ENCODE results near the gene PLEK2. TPM values are rescaled to one million over a fixed set of nuclear protein-coding genes. Genes with fewer than 3 reads are reported as not detected.

Gene PLEK2
- total RNA-seq, 2 experiments from 2014 or later = 2.6 to 4.1 TPM

DNA sequence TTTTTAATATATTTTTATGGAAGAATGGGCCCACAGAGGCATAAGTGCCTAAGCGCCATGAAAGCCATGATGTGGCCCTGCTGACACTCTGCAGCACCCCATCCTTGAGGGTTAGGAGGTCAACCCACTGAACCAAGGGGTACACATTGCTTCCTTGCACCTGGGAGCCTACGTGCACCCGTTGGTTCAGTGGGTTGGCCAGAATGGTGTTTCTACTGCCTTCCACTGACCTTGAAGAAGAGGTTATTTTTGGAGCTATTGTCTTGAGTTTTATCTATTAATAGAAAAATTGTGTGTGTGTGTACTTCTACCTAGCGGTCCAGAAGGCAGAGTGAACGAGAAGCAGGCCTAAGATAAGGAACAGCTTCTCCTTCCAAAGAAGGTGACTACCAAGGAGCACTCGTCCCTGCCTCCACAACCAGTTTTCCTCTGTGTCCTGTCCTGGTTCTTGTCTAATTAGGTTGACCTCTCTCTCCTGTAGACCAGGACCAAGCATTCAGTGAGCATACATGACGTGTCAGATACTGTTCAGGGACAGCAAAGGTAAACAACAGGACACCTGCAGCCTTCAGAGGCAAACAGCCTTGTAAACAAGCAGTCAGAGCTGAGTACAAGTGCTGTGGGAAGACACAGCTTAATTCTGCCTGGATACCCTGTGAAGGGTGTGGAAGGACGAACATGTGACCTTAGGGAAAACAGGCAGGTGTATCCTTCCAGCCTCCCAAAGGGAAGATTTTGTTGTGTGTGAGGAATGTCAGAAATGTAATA is 30.4 kb upstream of the PLEK2 start:
- POLR2A ChIA-PET = no interaction called here
- CTCF ChIA-PET = interaction anchor here (0.9 to 1.5 kb wide), 3 partner anchors 15 to 165 kb away, joined by 3 to 4 read pairs (median 4); no protein-coding TSS in a partner anchor
- no peaks in the 10 kb centered on the region for H3K36me3 Mint-ChIP-seq
- H3K27ac Mint-ChIP-seq = no peak overlapping the region
- H3K4me1 Mint-ChIP-seq (ENCODE audit: low read depth) = no peaks in the 10 kb centered on the region
- H3K27me3 Mint-ChIP-seq = peaks cover 7% of the 10 kb centered on the region
- H3K9me3 Mint-ChIP-seq = no peaks in the 10 kb centered on the region
- H3K4me3 Mint-ChIP-seq = no peak overlapping the region
- intact Hi-C loops (cut with micrococcal nuclease) = no loop called here
- no peak for DNase-seq

- DNase-seq = no peak
- Mint-ChIP-seq H3K4me1 (ENCODE audit: low read depth) (no peaks in the 10 kb centered on the region), H3K27ac (no peak overlapping the region), H3K4me3 (no peak overlapping the region), H3K9me3 (no peaks in the 10 kb centered on the region), H3K27me3 (peaks cover 7% of the 10 kb centered on the region), H3K36me3 (no peaks in the 10 kb centered on the region)
- intact Hi-C loops (cut with micrococcal nuclease) = no loop called here
- ChIA-PET POLR2A (no interaction called here), CTCF (interaction anchor here (0.9 to 1.4 kb wide), 2 partner anchors 14 to 166 kb away, joined by 3 to 4 read pairs; no protein-coding TSS in a partner anchor)
These were observed 29.7 kb upstream of the PLEK2 start for GRCh38 chr14:67441672-67442071.

GRCh38 chr14:67441256-67441655 is 29.3 kb upstream of the PLEK2 start:
- intact Hi-C loops (cut with micrococcal nuclease) = no loop called here
- no peak overlapping the region for H3K27ac Mint-ChIP-seq
- H3K4me1 Mint-ChIP-seq (ENCODE audit: low read depth) = no peaks in the 10 kb centered on the region
- no peak for DNase-seq
- H3K27me3 Mint-ChIP-seq = peaks cover 7% of the 10 kb centered on the region
- CTCF ChIA-PET = no interaction called here
- no peaks in the 10 kb centered on the region for H3K9me3 Mint-ChIP-seq
- no peaks in the 10 kb centered on the region for H3K36me3 Mint-ChIP-seq
- no peak overlapping the region for H3K4me3 Mint-ChIP-seq
- POLR2A ChIA-PET = no interaction called here

DNA sequence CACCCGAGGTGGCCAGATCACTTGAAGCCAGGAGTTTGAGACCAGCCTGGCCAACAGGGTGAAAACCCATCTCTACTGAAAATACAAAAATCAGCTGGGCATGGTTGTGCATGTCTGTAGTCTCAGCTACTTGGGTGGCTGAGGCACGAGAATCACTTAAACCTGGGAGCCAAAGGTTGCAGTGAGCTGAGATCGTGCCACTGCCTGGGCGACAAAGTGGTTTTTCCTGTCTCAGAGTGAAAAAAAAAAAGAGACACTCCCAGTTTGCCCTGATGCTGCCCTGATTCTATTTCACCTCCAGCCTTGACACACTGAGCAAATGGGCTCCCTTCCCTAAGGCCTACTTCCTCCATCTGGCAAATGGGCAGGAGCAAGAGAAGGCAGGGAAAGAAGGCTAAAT is 28.5 kb upstream of the PLEK2 start:
- Mint-ChIP-seq H3K4me3 (no peak overlapping the region), H3K27me3 (peaks cover 7% of the 10 kb centered on the region), H3K36me3 (no peaks in the 10 kb centered on the region), H3K9me3 (no peaks in the 10 kb centered on the region), H3K27ac (no peak overlapping the region), H3K4me1 (ENCODE audit: low read depth) (no peaks in the 10 kb centered on the region)
- DNase-seq = no peak
- intact Hi-C loops (cut with micrococcal nuclease) = no loop called here
- POLR2A ChIA-PET = no interaction called here
- CTCF ChIA-PET = interaction anchor here (5.3 kb wide), 1 partner anchor 14 kb away, joined by 23 read pairs; no protein-coding TSS in a partner anchor

DNA sequence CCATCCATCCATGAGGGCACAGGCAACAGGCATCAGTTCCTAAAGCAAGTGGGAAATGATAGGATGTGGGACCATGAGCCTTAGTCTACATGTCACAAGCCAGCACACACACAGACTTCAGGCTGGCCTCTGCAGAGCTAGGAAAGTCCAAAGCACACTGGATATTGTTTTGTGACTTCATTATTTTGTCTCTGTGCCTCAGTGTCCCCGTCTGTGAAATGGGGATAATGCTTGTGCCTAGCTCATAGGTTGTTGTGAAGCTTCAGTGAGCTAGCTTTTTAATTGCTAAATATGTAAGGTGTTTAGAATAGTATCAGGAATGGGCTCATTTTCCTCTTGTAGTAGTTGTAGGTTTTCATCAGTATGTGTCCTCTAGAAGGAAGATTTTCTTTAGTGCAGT is 27.0 kb upstream of the PLEK2 start:
- POLR2A ChIA-PET = no interaction called here
- CTCF ChIA-PET = interaction anchor here (1.1 to 5.3 kb wide), 3 partner anchors 12 to 132 kb away, joined by 3 to 23 read pairs (median 7); partner anchors contain the start of gene TMEM229B
- intact Hi-C loops (cut with micrococcal nuclease) = no loop called here

GRCh38 chr14:67436006-67436866 is 24.3 kb upstream of the PLEK2 start:
- CTCF ChIA-PET = interaction anchor here (0.6 to 5.3 kb wide), 3 partner anchors 9 to 283 kb away, joined by 3 to 23 read pairs (median 3); no protein-coding TSS in a partner anchor
- Mint-ChIP-seq H3K4me1 (ENCODE audit: low read depth) (no peaks in the 10 kb centered on the region), H3K9me3 (no peaks in the 10 kb centered on the region), H3K4me3 (no peak overlapping the region), H3K27me3 (no peaks in the 10 kb centered on the region), H3K27ac (no peak overlapping the region), H3K36me3 (no peaks in the 10 kb centered on the region)
- DNase-seq = no peak
- intact Hi-C loops (cut with micrococcal nuclease) = no loop called here
- POLR2A ChIA-PET = no interaction called here

More for the DNA sequence above, 27.0 kb upstream of the PLEK2 start:
- DNase-seq = no peak
- H3K36me3 Mint-ChIP-seq = no peaks in the 10 kb centered on the region
- peaks cover 2% of the 10 kb centered on the region for H3K27me3 Mint-ChIP-seq
- H3K9me3 Mint-ChIP-seq = no peaks in the 10 kb centered on the region
- no peak overlapping the region for H3K27ac Mint-ChIP-seq
- H3K4me1 Mint-ChIP-seq (ENCODE audit: low read depth) = no peaks in the 10 kb centered on the region
- no peak overlapping the region for H3K4me3 Mint-ChIP-seq

DNA sequence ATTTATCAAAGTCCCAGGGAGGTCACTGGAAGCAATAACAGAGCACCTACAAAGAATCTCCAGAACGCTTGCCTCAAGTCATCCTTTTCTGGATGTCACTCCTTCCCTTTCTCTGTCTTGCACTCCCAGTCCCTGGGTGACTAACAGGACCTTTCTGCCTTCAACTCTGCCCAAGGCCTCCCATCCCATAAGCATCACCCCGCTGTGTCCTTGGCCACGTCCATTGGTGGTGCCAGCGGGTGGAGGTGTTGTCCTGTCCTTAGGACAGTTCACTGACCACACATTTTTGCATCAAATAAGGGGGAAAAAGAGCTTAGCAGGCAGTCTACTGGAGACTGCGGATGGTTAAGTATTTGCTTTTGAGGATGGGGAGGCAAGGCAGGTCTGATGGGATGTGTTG is 23.6 kb upstream of the PLEK2 start:
- no peaks in the 10 kb centered on the region for H3K27me3 Mint-ChIP-seq
- H3K4me1 Mint-ChIP-seq (ENCODE audit: low read depth) = no peaks in the 10 kb centered on the region
- H3K9me3 Mint-ChIP-seq = no peaks in the 10 kb centered on the region
- POLR2A ChIA-PET = no interaction called here
- intact Hi-C loops (cut with micrococcal nuclease) = no loop called here
- no peak overlapping the region for H3K27ac Mint-ChIP-seq
- no peak for DNase-seq
- H3K4me3 Mint-ChIP-seq = no peak overlapping the region
- CTCF ChIA-PET = interaction anchor here (0.6 to 5.3 kb wide), 3 partner anchors 9 to 284 kb away, joined by 3 to 23 read pairs (median 3); no protein-coding TSS in a partner anchor
- H3K36me3 Mint-ChIP-seq = no peaks in the 10 kb centered on the region

DNA sequence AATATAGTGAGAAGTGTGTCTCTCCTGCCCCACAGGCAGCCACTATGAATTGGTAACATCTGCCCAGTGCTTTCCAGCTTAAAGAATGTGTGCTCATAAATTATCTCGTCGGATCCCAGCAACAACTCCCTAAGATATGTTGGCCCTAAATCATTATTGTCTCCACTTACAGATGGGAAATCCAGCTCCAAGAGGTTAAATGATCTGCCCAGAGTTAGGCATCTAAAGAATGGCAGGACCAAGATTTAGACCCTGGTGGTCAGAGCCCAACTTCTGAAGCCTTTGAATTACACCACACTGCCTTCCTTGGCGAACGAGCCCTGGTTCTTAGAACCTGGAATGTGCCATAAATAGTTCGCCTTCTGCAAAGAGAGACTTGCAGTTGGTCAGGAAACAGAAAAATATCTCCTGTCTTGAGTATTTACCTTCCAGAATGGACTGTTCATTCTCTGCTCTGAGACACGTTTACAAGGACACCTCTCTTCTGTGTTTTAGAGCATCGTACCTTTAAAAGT is 20.1 kb upstream of the PLEK2 start:
- ChIA-PET CTCF (interaction anchor here (0.7 to 12.9 kb wide), 3 partner anchors 17 to 140 kb away, joined by 3 to 249 read pairs (median 11); no protein-coding TSS in a partner anchor), POLR2A (no interaction called here)
- H3K36me3 Mint-ChIP-seq = no peaks in the 10 kb centered on the region
- H3K27me3 Mint-ChIP-seq = peaks cover 5% of the 10 kb centered on the region
- H3K4me1 Mint-ChIP-seq (ENCODE audit: low read depth) = no peaks in the 10 kb centered on the region
- no peak overlapping the region for H3K4me3 Mint-ChIP-seq
- intact Hi-C loops (cut with micrococcal nuclease) = no loop called here
- no peaks in the 10 kb centered on the region for H3K9me3 Mint-ChIP-seq
- H3K27ac Mint-ChIP-seq = no peak overlapping the region
- no peak for DNase-seq

DNA sequence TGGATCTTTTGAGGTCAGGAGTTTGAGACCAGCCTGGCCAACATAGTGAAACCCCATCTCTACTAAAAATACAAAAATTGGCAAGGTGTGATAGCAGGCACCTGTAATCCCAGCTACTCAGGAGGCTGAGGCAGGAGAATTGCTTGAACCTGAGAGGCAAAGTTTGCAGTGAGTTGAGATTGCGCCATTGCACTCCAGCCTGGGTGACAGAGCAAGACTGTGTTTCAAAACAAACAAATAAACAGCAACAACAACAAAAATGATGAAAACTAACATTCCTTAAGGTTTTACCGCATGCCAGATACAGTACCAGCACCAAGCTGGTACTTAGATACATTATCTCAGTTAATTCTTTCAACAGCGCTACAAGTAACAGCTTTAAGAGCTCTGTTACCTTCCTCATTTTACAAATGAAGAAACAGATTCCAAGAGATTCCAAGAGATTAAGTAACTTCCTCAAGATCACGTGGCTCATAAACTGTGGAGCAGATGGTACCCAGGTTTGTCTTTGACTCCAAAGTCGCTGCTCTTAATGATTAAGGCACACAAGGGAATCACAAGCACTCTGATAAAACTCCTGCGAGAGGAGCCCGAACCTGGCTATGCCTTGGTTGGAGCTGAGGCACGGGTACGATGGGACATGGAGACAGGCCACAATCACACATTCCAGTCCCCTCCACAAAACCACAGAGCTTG is 17.7 kb upstream of the PLEK2 start:
- Mint-ChIP-seq H3K4me1 (ENCODE audit: low read depth) (peaks cover 3% of the 10 kb centered on the region), H3K36me3 (no peaks in the 10 kb centered on the region), H3K9me3 (no peaks in the 10 kb centered on the region), H3K4me3 (no peak overlapping the region), H3K27ac (no peak overlapping the region), H3K27me3 (peaks cover 15% of the 10 kb centered on the region)
- intact Hi-C loops (cut with micrococcal nuclease) = loop anchor here (5.0 kb wide), 1 partner anchor 273 kb away; the partner anchor contains the start of gene RDH12
- DNase-seq = no peak
- ChIA-PET POLR2A (no interaction called here), CTCF (interaction anchor here (0.6 to 12.9 kb wide), 12 partner anchors 10 to 275 kb away, joined by 3 to 249 read pairs (median 8); no protein-coding TSS in a partner anchor)

DNA sequence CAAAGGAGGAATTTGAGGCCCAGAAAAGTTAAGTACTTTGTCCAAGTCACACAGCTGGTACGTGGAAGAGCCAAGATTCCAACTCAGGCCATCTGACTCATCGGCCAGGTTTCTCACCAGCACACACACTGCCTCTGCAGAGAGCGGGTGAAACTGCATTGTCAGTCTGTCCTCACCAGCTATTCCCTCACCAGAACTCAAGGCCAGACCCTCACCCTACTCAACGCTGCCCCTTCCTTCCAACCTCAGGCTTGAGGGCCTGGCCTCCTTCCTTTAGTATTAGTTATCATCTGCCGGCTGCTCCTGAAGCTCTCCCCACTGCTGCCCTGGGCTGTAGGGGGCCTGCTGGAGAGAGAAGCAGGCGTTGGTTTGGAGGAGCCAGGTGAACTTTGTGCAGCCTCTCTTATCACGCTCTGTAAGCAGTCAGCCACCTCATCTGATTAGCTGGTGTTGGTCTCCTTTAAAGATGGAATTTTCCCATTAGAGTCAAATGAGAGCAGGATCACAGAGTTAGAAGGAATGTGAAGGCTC is 16.6 kb upstream of the PLEK2 start:
- DNase-seq = no peak
- Mint-ChIP-seq H3K36me3 (no peaks in the 10 kb centered on the region), H3K27ac (no peak overlapping the region), H3K9me3 (no peaks in the 10 kb centered on the region), H3K4me3 (no peak overlapping the region), H3K4me1 (ENCODE audit: low read depth) (peaks cover 3% of the 10 kb centered on the region), H3K27me3 (peaks cover 18% of the 10 kb centered on the region)
- intact Hi-C loops (cut with micrococcal nuclease) = loop anchor here (5.0 kb wide), 1 partner anchor 274 kb away; the partner anchor contains the start of gene RDH12
- ChIA-PET CTCF (interaction anchor here (0.8 to 12.9 kb wide), 23 partner anchors 9 to 1070 kb away, joined by 3 to 249 read pairs (median 7); partner anchors contain the start of genes ARG2 and PIGH), POLR2A (no interaction called here)

- no peaks in the 10 kb centered on the region for H3K9me3 Mint-ChIP-seq
- peak; percentile 80 for DNase-seq
These were observed 15.1 kb upstream of the PLEK2 start for GRCh38 chr14:67426983-67427606.

More at GRCh38 chr14:67426983-67427606, 15.1 kb upstream of the PLEK2 start:
- Mint-ChIP-seq H3K4me1 (ENCODE audit: low read depth) (peaks cover 3% of the 10 kb centered on the region), H3K4me3 (no peak overlapping the region), H3K27ac (no peak overlapping the region), H3K27me3 (peaks cover 22% of the 10 kb centered on the region), H3K36me3 (no peaks in the 10 kb centered on the region)
- intact Hi-C loops (cut with micrococcal nuclease) = loop anchor here (1.0 to 5.0 kb wide), 3 partner anchors 100 to 275 kb away; partner anchors contain the start of gene RDH12
- ChIA-PET CTCF (interaction anchor here (0.6 to 12.9 kb wide), 49 partner anchors 11 to 1069 kb away, joined by 3 to 249 read pairs (median 4); partner anchors contain the start of genes ARG2, PIGH, PLEK2 and TMEM229B), POLR2A (interaction anchor here (1.1 kb wide), 1 partner anchor 144 kb away, joined by 3 read pairs; no protein-coding TSS in a partner anchor)

All from activated CD4-positive, alpha-beta memory T cell treated with anti-CD3 and anti-CD28 coated beads for 36 hours (primary cell).